Smooth muscle cell of bladder (primary cell): ENCODE data around the gene OR4C12. TPM values are rescaled to one million over a fixed set of nuclear protein-coding genes. Genes with fewer than 3 reads are reported as not detected.

Experiments used
- total RNA-seq: library from RNA; depleted of rRNA; stranded (reverse); fragments of >200 nt; gene quantifications from 2 replicates; pipeline ENCODE4 v1.2.3, GENCODE V29; 2014

OR4C12 gene
- not detected in 2 replicates for total RNA-seq

DNA sequence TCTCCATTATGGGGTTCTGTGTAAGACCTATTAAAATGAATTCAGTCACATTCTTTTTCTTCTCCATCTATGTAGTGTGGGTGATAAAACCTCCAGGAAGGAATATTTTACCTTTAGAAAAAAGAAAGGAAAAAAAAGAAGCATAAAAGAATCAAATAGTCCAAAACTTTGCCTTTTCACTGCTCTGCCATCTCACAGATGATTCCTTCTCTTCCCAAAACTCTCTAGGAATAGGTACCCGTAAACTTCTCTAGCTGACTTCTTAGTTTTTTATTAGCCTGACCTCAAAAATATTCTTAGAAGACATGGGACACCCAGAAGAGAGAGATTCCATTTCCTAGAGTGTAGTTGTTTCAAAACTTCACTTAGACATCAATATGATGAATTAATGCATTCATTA lies at the start of gene OR4C12:
Gene OR4C12, minus strand, starts transcription at position 101 of the 400 bp plus-strand sequence. Its CDS starts 34 bp downstream, at position 67.

DNA sequence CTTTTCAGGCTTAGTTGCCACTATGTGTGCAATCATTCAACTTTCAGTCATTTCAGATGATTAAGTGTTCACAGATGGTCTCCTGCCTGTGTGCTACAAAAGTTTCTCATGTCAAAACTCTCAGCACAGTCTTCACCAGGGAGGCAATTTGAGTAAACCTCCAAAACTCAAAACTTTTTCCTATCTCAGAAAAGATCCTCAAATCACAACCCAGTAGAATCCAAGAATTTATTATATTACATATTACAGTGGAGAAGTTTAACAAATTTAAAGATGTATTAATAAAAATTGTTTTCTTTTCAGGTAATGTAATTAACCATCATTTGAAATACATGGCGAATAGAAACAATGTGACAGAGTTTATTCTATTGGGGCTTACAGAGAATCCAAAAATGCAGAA lies 30.2 kb downstream of the OR4C12 start, which contains the start of gene OR4C13:
Gene OR4C13, plus strand, starts transcription at position 301 of the 400 bp plus-strand sequence. Its CDS starts 32 bp downstream, at position 333.

Other genes with a start within 250 kb of the OR4C12 start
- gene OR4C13, start 30.1 kb downstream of the OR4C12 start, total RNA-seq = not detected in 2 replicates
- not detected in 2 replicates for gene OR4C45, start 50.3 kb upstream of the OR4C12 start, total RNA-seq